HepG2 (cell line): Measurements from ENCODE around the gene PDGFA. TPM values are rescaled to one million over a fixed set of nuclear protein-coding genes. Genes with fewer than 3 reads are reported as not detected.

Experiments used
- ARID5B ChIP-seq: IDR thresholded peaks from 2 replicates; pipeline ENCODE4 v1.4.0; 2020; ENCODE audit warnings: mild to moderate bottlenecking, missing genetic modification reagents
- ASH2L ChIP-seq: fragments of 300-600, 200-600 bp; sonication (generic); IDR thresholded peaks from 2 replicates; pipeline ENCODE4 v1.7.0; 2017; ENCODE audit warnings: low read depth, mild to moderate bottlenecking, moderate library complexity, mixed read lengths, low read length; ENCODE audit not compliant: insufficient read length
- GMEB1 ChIP-seq: sonication (generic); formaldehyde crosslinking; IDR thresholded peaks from 2 replicates; pipeline ENCODE4 v1.5.1; 2020; ENCODE audit warnings: missing genetic modification reagents, mild to moderate bottlenecking, borderline replicate concordance
- HDAC2 ChIP-seq: sonication (generic); formaldehyde crosslinking; IDR thresholded peaks from 2 replicates; pipeline ENCODE4 v1.4.0; 2020; ENCODE audit warnings: missing genetic modification reagents
- HMG20B ChIP-seq: conservative IDR thresholded peaks from 2 replicates; pipeline ENCODE4 v1.6.1; 2016; ENCODE audit warnings: missing genetic modification reagents, missing compliant biosample characterization
- IRF2 ChIP-seq: IDR thresholded peaks from 2 replicates; pipeline ENCODE4 v1.6.1; 2018; ENCODE audit warnings: missing genetic modification reagents, missing compliant biosample characterization
- KDM2A ChIP-seq: sonication (generic); formaldehyde crosslinking; IDR thresholded peaks from 2 replicates; pipeline ENCODE4 v1.4.0; 2020; ENCODE audit warnings: low read depth, missing genetic modification reagents, borderline replicate concordance
- MAFF ChIP-seq: IDR thresholded peaks from 2 replicates; pipeline ENCODE4 v1.6.1; 2011; ENCODE audit warnings: low read depth, low read length, improper control_type of control experiment
- NR2F6 ChIP-seq, 2 experiments: IDR thresholded peaks; 2 replicates each; pipeline ENCODE4 v1.6.1; 2016; ENCODE audit warnings: antibody characterized with exemption in 1 of 2, mild to moderate bottlenecking in 1 of 2
- RFXANK ChIP-seq: IDR thresholded peaks from 2 replicates; pipeline ENCODE4 v1.6.1; 2016
- SMAD1 ChIP-seq: sonication (generic); formaldehyde crosslinking; IDR thresholded peaks from 2 replicates; pipeline ENCODE4 v1.4.0; 2020; ENCODE audit warnings: missing genetic modification reagents, low read depth, mild to moderate bottlenecking, borderline replicate concordance
- ZNF292 ChIP-seq: sonication (generic); formaldehyde crosslinking; IDR thresholded peaks from 2 replicates; pipeline ENCODE4 v1.8.1; 2022; ENCODE audit warnings: mild to moderate bottlenecking, low read depth, missing genetic modification reagents, borderline replicate concordance
- ZNF34 ChIP-seq: sonication (generic); formaldehyde crosslinking; IDR thresholded peaks from 2 replicates; pipeline ENCODE4 v1.4.0; 2020; ENCODE audit warnings: mild to moderate bottlenecking, missing genetic modification reagents, borderline replicate concordance
- ZNF572 ChIP-seq: sonication (generic); formaldehyde crosslinking; IDR thresholded peaks from 2 replicates; pipeline ENCODE4 v1.5.1; 2020; ENCODE audit warnings: mild to moderate bottlenecking, missing genetic modification reagents
- polyA plus RNA-seq, 8 experiments: library from polyadenylated mRNA; depleted of rRNA in 3 of 8; stranded (reverse) in 7 of 8; unstranded in 1 of 8; fragments of >200 nt; fragmentation: Illumina TruSeq in 4 of 8; extraction: Trizol in 4 of 8; gene quantifications; 2 replicates each; pipeline versions ENCODE4 v1.2.1 to v1.2.3, GENCODE V29; 2011 to 2016; ENCODE audit warnings: low read depth in 4 of 8, missing spikeins in 1 of 8, mixed read lengths in 1 of 8; ENCODE audit not compliant: insufficient read depth in 1 of 8
- total RNA-seq, 5 experiments: library from RNA; depleted of rRNA; stranded (reverse); fragments of >200 nt; fragmentation: Illumina TruSeq; extraction: Trizol; gene quantifications; 2 replicates each; pipeline ENCODE4 v1.2.3, GENCODE V29; 2016; ENCODE audit warnings: low read depth in 1 of 5
- TF ChIP-seq, protein P1 (sequence below): IDR thresholded peaks from 2 replicates; pipeline ENCODE4 v1.6.1; 2016; ENCODE audit warnings: missing biosample characterization, missing genetic modification reagents, low read depth
- TF ChIP-seq, protein P2 (sequence below), 2 experiments: sonication (generic) in 1 of 2; formaldehyde crosslinking in 1 of 2; IDR thresholded peaks; 2 replicates each; pipeline versions ENCODE4 v1.4.0 to v1.6.1; 2018 to 2020; ENCODE audit warnings: missing genetic modification reagents in 2 of 2, borderline replicate concordance in 1 of 2, low read depth in 1 of 2, mild to moderate bottlenecking in 1 of 2, missing biosample characterization in 1 of 2

The PDGFA gene
- total and polyA plus RNA-seq, 2 of the 13 experiments (the other 11 are each of a cell fraction or from before 2014, with no cell fraction given) = 1.5 to 3.4 TPM

DNA sequence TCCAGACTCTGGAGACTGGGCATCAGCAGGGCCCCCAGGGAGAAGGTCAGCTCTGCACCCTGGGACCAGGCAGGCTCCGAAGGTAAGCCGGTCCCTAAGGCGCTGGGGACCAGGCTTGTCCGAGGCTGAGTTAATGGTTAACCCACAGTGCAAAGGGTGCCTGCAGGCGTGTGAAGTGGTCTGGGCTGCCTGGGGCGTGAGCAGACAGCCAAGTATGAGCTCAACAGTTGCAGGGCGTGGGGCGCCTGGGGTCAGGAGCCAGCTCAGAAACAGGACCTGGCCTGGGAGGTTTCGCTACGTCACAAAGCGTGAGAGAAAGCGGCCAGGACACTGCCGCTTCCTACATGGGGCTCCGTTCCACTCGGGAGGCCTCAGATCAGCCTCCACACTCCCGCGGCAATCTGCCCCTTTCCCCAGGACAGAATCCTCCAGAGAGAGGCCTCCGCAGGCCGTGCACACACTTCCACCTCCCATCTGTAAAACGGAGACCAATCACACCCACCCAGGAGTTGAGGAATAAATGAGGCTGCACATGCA lies 16.0 kb downstream of the PDGFA start (continued):
- TF ChIP-seq, protein P1, sequence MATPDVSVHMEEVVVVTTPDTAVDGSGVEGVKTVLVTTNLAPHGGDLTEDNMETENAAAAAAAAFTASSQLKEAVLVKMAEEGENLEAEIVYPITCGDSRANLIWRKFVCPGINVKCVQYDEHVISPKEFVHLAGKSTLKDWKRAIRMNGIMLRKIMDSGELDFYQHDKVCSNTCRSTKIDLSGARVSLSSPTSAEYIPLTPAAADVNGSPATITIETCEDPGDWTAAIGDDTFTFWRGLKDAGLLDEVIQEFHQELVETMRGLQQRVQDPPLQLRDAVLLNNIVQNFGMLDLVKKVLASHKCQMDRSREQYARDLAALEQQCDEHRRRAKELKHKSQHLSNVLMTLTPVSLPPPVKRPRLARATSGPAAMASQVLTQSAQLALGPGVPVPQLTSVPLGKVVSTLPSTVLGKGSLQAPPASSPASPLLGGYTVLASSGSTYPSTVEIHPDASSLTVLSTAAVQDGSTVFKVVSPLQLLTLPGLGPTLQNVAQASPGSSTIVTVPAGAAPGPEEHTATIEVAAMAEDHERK (CRISPR knock-in tag) = no peak
- TF ChIP-seq SMAD1 (no peak), ZNF572 (no peak), ZNF34 (CRISPR knock-in tag) (0 out of 2 replicates have a peak, but pooled peaks have one; percentile 49), ARID5B (CRISPR knock-in tag) (peak; percentile 90), HMG20B (CRISPR knock-in tag) (peak; percentile 68; the same call in 1 of the 2 replicates), ASH2L (peak; percentile 43), MAFF (no peak), RFXANK (CRISPR knock-in tag) (no peak), NR2F6 (IDR thresholded peaks at IDR 0.05) (peak; percentile 87), NR2F6 (CRISPR knock-in tag; IDR thresholded peaks at IDR 0.05) (peak; percentile 96), HDAC2 (peak; percentile 94), ZNF292 (CRISPR knock-in tag) (peak; percentile 92), GMEB1 (CRISPR knock-in tag) (peak; percentile 52), KDM2A (CRISPR knock-in tag) (peak; percentile 67; the same call in 1 of the 2 replicates), IRF2 (CRISPR knock-in tag) (peak; percentile 88)
- TF ChIP-seq, protein P2, sequence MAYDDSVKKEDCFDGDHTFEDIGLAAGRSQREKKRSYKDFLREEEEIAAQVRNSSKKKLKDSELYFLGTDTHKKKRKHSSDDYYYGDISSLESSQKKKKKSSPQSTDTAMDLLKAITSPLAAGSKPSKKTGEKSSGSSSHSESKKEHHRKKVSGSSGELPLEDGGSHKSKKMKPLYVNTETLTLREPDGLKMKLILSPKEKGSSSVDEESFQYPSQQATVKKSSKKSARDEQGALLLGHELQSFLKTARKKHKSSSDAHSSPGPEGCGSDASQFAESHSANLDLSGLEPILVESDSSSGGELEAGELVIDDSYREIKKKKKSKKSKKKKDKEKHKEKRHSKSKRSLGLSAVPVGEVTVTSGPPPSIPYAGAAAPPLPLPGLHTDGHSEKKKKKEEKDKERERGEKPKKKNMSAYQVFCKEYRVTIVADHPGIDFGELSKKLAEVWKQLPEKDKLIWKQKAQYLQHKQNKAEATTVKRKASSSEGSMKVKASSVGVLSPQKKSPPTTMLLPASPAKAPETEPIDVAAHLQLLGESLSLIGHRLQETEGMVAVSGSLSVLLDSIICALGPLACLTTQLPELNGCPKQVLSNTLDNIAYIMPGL (CRISPR knock-in tag; IDR thresholded peaks at IDR 0.05; ENCODE audit: borderline replicate concordance in 1 of 2, low read depth in 1 of 2) = 0 out of 4 replicates have a peak, but pooled peaks of 1 of the 2 experiments have one; percentile 37
